GM12801 (cell line): ENCODE results near the gene POU2AF1.

Experiments used
- TF ChIP-seq, protein P1 (sequence below): IDR thresholded peaks from one replicate; pipeline ENCODE4 v1.5.1; 2011; ENCODE audit warnings: control low read depth; ENCODE audit not compliant: insufficient read length; ENCODE audit errors: extremely low read depth

Gene POU2AF1

DNA sequence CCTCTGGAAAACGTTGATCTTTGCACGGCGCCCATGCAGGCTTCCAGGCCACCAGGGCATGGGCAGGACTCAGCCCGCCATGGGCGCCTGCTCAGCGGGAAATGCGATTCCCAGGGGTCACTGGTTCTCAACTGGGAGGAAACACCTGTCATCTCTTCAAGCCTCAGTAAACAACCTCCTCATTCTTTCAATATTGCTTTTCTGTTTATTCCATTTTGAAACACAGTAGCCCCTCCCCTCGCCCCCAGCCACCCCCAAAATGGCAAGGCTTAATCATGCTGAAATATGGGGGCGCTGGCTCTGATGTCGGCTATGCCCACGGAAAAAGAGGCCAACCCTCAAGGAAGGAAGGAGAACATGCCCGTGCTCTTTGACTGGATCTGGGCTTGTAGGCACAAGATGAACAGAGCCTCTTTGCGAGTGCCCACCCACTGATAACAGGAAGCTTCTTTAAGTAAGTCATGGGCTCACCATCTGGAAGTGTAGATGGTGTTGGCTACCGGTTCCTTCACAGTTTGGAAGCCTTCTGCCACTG, 594 bp upstream of the POU2AF1 start:
- TF ChIP-seq, protein P1, sequence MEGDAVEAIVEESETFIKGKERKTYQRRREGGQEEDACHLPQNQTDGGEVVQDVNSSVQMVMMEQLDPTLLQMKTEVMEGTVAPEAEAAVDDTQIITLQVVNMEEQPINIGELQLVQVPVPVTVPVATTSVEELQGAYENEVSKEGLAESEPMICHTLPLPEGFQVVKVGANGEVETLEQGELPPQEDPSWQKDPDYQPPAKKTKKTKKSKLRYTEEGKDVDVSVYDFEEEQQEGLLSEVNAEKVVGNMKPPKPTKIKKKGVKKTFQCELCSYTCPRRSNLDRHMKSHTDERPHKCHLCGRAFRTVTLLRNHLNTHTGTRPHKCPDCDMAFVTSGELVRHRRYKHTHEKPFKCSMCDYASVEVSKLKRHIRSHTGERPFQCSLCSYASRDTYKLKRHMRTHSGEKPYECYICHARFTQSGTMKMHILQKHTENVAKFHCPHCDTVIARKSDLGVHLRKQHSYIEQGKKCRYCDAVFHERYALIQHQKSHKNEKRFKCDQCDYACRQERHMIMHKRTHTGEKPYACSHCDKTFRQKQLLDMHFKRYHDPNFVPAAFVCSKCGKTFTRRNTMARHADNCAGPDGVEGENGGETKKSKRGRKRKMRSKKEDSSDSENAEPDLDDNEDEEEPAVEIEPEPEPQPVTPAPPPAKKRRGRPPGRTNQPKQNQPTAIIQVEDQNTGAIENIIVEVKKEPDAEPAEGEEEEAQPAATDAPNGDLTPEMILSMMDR: no peak

DNA sequence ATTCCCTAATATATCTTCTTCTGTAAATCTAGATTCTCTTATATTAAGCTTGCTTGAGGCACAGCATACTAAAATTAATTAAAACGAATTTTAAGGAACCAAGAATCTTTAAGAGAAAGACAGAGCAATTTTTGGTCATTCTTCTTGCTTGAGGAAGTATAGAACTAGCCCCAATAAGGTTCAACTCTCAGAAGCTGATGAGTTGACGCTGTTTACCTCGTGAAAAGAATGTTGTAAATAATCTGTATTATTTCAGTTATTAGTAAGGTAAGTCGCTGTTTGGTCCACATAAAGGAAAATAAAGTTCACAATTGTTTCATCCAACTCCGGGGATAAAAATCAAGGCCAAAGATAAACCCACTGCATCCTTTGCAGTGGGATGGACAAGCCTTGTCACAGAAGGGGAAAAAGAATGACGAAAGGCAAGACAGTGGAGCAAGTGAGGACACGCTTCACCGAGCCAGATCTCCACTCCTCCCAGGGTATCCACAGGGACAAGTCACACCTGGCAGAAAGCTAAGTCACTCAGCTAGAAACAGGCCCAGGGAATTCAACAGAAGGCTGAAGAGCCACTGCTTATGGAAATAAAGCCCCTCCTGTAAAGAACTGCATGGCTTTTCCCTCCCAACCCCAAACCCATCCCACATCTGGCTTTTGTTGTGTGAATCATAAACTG, 752 bp downstream of the POU2AF1 start:
- TF ChIP-seq, protein P1: no peak

DNA sequence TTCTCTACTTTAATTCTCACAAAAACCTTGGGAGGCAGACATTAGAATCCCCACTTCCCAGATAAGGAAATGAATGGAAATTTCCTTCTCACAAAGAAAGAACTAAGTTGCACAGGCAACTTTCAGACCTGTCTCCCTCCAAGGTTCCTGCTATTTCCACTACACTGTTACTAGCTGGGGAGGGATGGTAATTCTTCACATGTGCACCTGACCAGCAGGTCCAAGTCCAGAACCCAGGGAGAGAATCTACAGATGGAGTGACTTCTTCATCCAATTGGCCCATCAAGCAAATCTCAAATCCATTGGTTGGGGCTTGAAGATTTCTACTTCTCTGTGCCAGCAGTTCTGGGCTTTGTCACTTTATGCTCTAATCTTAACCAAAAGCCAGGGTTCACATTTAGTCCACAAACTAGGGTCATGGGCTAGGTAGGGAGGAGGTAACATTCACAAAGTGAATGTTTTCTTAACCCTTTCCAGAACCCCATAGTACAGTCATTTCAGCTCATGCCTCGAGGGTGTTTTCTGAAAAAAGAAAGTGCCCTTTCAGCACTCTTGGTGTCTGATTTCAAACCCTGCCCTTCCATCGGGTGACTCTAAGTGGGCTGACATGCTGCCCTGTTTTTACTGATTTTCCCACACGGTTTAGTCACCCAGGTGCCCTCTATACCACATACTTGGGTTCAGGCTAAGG, 2.7 kb downstream of the POU2AF1 start:
- TF ChIP-seq, protein P1: no peak

DNA sequence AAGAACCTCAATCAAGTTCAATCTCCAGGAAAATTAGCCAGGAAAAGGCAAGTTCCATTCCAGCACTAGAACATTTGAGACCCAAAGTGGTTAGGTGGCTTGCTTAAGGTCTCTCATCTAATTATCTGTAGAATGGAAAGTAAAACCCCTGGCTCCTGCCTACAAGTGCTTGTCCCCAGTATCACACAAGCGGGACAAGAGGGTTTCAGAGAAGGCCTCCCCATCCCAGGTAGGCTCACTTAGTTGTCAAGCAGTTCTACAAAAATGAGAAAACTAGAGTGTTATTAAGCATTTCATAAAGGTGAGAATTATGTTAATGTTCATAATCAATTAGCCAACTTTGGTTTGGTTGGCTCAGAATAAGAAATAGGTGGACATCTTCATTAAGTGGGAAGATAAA, 5.5 kb downstream of the POU2AF1 start:
- TF ChIP-seq, protein P1: no peak

DNA sequence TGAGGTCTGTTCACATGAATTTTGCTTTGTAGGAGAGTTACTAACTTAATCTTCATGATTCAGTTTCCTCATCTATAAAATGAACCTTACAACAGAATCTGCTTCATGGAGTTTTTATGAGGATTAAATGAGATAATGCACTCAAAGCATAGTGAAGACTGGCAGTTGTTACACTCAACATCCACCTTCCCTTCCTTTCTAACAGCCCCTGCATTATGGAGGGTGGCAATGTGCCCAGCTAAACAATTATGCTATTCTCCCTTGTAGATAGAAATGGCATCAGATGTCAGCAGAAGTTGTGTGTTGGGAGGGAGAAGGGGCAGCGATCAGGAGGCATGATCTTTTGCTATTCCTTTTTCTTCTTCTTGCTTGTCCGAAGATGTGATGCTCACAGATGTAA, 6.5 kb downstream of the POU2AF1 start:
- TF ChIP-seq, protein P1: no peak

DNA sequence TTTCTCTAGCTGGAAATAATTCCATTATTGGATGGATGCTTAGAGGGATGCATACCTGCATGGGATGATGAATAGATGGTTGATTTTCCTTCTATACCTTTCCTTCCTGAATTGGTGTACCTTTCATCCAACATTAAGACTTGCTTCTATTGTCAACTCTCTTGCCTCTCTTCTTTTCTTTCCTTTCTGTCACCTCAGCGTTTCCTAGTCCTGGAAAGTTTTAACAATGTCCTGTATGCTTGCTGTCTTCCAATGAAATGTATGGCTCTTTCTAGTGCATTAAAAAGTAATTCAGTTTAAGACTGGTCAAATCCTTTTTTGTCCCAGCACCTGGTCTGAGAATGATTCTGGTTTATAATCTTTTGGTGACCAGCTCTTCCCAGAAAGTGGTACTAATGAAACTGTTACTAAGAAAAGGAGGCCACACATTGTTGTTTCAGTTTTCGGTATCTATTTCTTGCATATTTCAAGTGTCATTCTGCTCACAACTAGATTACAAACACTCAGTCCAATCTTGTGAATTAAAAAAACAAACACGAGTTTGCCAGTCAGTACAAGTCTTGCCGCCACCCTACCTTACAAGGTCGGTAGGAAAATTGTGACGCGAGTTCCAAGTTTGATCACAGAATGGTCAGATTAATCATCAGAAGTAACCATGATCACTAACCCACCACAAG, 8.0 kb downstream of the POU2AF1 start:
- TF ChIP-seq, protein P1: no peak

DNA sequence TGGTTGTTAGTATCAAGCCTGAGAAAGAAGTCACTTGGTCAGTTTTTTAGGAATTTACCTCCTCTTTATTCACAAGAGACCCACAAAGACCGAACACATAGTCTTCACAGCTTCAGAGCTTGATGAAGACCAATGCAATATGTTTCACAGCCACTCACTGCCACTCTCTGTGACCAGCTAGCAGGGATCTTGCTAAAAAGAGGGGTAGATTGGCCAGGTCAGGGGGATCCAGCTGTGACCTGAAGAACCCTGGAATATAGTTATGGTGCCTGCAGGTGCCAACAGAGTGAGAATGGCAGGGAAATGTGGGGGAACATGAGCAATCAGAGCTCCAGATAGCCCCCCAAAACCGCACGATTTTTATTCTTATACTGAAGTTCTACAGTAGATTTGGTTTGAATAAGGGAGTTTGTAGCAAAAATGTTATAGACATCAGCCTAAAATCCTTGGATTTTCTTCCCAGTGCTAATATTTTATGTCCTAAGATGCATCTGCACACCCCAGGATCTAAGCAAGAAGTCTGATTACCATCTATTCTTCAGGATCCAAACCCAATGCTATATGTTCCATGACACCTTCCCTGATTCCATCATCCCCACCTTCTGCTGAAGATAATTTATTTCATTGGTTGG, 8.7 kb downstream of the POU2AF1 start:
- TF ChIP-seq, protein P1: no peak
